ENCODE results near the gene GOSR1.
"Not testable (repeated sequence)": the region's sequence is repeated elsewhere in the genome, so short reads cannot be mapped to it uniquely, and the experiment has no call there.

The GOSR1 gene

DNA sequence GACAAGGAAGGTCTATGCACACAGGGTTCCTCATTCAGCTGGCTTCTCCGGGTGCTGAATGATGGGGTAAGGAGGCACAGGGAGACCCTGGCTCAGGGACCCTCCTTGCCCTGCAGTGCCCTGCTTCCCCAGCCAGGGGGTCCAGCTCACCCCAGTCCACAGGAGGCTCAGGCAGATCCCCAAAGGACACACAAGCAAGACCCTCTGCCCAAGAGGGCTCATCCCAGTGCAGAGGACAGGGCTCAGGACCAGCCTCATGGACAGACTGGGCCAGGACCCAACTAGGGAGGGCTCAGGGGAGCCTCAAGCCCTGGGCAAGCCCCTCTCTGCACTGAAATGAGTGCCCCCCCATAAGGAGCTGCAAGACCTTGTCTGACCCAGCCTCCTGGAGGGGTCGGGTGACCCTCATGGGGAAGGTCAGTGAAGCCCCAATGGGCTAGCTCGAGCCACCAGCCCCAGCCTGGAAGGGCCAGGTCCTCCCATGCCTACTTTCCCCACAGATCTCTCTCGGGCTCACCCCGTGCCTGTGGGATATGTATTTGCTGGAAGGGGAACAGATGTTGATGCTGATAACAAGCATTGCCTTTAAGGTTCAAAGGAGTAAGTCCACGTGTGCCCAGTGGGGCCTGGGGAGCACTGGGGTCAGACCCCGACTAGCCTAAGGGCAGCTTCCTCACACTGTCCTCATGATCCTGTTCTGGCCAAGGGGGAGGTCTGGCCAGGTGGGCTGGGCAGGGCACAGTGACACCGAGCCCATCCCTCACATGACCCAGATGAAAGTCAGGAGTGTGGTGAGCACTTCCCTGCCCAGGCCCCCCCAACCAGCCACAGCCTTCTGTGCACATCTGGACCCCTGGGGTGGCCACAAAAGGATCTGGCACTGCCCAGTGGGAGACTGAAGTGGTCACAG lies 83.2 kb downstream of the GOSR1 start:
- in situ Hi-C loops (cut with HindIII; ENCODE audit: low sequenced_read_pairs): not testable (repeated sequence)

GRCh38 chr17:30561766-30562165 lies 84.6 kb downstream of the GOSR1 start:
- in situ Hi-C loops (cut with HindIII; ENCODE audit: low sequenced_read_pairs): not testable (repeated sequence)

DNA sequence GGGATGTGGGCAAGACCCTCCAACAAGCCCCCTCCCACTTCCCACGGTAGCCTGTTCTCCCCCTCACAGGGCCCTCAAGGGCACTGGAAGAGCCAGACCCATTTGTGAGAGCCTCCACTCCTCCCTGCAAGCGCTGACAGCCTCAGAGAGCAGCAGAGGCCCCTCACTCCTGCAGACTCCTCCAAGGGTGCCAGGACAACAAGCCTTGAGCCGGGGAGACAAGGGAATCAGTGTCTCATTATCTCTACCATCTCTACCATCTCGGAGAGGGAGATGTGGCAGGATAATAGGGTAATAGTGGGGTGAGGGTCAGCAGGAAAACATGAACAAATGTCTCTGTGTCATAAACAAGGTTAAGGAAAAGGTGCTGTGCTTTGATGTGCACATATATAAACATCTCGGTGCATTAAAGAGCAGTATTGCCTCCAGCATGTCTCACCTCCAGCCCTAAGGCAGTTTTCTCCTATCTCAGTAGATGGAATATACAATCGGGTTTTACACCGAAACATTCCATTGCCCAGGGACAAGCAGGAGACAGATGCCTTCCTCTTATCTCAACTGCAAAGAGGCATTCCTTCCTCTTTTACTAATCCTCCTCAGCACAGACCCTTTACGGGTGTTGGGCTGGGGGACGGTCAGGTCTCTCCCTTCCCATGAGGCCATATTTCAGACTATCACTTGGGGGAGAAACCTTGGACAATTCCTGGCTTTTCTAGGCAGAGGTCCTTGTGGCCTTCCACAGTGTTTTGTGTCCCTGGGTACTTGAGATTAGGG lies 86.1 kb downstream of the GOSR1 start:
- in situ Hi-C loops (cut with HindIII; ENCODE audit: low sequenced_read_pairs): not testable (repeated sequence)

DNA sequence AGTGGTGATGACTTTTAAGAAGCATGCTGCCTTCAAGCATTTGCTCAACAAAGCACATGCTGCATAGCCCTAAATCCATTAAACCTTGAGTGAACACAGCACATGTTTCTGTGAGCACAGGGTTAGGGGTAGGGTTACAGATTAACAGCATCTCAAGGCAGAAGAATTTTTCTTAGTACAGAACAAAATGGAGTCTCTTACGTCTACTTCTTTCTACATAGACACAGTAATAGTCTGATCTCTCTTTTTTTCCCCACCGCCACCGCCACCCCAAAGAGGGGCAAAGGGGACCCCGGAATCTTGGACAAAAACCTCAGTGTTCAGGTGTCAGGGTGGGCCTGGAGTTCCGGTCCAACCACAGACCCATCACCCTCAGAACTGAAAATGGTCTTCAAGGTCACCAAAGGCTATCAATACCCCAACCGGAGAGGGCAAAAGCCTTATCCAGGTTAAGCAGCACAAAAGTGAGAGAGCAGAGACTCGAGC lies 86.7 kb downstream of the GOSR1 start:
- in situ Hi-C loops (cut with HindIII; ENCODE audit: low sequenced_read_pairs): not testable (repeated sequence)

GRCh38 chr17:30564422-30565072 lies 87.3 kb downstream of the GOSR1 start:
- in situ Hi-C loops (cut with HindIII; ENCODE audit: low sequenced_read_pairs): not testable (repeated sequence)

GRCh38 chr17:30565073-30565935 lies 88.1 kb downstream of the GOSR1 start:
- in situ Hi-C loops (cut with HindIII; ENCODE audit: low sequenced_read_pairs): no loop called here

DNA sequence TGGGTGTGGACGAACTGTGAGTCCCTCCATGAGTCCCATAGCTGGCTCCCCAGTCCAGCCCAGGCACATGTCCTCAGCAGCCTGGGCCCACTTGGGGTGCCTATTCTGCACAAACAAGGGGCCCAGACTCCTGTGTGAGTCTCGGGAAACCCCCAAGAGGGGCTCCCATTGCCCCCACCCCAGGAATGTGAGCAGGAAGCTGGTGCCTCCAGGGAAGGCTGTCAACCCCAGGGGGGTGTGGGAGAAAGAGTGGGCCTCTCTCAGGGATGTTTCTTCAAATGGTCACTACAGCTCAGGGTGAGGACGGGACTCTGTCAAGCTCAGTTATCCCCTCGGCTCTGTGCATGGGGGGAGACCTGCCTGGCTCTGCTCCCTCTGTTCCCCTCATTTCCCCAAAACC lies 88.9 kb downstream of the GOSR1 start:
- in situ Hi-C loops (cut with HindIII; ENCODE audit: low sequenced_read_pairs): not testable (repeated sequence)

DNA sequence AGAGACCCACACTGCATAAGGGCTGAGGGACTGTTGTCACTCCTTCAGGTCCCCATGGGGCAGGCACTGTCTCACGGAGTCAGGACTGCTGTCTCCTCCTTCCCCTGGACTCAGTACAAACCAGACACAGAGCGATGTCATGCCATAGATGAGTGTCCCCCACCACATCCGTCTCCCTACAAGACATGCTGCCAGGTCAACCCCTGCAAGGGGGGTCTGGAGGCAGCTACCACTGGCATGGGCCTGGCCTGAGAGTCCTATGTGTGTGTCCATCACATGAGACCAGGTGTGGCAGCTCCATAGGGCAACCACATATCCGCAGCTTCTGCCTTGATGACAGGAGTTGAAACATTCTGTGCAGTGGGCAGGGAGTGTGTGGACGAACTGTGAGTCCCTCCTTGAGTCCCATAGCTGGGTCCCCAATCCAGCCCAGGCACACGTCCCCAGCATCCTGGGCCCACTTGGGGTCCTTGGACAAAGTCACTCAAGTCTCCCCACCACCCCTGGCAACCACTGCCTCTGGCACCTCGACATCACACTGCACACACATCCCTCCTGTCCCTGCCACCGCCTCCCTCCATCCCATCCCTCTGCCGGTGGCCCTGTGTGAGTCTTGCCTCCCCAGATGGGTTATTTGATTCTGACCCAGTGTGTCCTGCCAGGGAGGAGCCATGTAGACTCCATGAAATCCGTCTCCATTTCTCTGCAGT lies 89.5 kb downstream of the GOSR1 start:
- in situ Hi-C loops (cut with HindIII; ENCODE audit: low sequenced_read_pairs): not testable (repeated sequence)

DNA sequence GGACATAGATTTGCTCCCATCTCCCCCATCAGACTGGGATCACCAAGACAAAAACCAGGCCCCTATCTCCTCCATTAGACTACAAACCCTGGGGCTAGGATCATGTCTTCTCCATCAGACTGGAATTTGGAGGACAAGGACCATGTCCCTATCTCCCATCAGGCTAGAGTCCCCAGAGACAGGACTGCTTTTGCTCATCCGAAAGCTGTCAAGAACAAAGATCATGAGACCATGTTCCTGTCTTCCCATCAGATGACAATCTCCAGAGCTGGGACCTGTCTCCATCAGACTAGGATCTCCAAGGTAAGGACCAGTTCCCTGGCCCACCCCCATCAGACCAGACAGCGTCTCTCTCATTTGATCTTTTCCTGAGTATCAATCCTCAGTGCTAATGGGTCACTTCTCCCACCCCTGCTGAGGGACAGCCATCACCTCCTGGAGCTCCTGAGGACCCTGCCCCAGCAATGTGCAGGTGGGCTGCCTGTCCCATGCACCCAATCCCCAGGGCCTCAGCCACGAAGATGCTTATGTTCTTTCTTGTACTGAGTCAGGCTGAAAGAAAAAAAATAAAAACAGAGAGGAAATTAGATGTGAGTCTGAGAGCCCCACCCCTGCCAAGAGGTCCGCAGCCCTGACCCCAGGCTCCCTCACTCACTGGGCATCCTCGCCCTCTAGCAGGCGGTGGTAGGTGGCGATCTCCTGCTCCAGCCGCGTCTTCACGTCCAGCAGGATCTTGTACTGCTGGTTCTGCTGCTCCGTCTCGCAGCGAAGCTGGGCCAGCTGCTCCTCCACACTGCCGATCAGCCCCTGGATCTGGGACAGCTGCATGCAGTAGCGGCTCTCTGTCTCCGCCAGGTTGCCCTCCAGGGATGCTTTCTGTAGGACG lies 90.3 kb downstream of the GOSR1 start:
- in situ Hi-C loops (cut with HindIII; ENCODE audit: low sequenced_read_pairs): no loop called here

GRCh38 chr17:30568117-30568430 lies 90.9 kb downstream of the GOSR1 start:
- in situ Hi-C loops (cut with HindIII; ENCODE audit: low sequenced_read_pairs): no loop called here

DNA sequence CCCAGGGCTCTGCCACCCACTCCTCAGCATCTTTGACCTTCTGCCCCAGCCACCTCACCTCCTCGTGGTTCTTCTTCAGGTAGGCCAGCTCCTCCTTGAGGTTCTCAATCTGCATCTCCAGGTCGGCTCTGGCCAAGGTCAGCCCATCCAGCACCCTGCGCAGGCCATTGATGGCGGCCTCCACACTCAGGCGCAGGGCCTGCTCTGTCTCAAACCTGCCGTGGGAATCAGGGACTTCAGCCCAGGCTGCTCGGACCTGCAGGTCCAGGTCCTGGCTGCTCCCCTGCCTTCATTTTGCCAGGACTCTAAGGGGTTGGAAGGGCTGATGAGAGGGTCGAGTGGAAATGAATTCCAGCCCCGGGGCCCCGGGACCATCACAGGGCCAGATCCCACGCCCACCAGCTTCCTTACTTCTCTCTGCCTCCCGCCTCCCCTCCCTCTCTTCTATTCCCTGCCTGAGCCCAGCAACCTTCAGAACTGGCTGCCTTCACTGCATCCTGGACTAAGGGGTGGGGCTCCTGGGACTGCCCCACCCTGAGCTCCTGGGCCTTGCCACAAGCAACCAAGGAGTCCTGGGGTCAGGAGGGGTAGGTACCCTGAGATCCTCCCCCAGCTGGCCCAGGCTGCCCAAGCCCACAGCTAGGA lies 92.4 kb downstream of the GOSR1 start:
- in situ Hi-C loops (cut with HindIII; ENCODE audit: low sequenced_read_pairs): not testable (repeated sequence)

- in situ Hi-C loops (cut with HindIII; ENCODE audit: low sequenced_read_pairs): no loop called here
Observed at GRCh38 chr17:30570191-30570590, 93.0 kb downstream of the GOSR1 start.

DNA sequence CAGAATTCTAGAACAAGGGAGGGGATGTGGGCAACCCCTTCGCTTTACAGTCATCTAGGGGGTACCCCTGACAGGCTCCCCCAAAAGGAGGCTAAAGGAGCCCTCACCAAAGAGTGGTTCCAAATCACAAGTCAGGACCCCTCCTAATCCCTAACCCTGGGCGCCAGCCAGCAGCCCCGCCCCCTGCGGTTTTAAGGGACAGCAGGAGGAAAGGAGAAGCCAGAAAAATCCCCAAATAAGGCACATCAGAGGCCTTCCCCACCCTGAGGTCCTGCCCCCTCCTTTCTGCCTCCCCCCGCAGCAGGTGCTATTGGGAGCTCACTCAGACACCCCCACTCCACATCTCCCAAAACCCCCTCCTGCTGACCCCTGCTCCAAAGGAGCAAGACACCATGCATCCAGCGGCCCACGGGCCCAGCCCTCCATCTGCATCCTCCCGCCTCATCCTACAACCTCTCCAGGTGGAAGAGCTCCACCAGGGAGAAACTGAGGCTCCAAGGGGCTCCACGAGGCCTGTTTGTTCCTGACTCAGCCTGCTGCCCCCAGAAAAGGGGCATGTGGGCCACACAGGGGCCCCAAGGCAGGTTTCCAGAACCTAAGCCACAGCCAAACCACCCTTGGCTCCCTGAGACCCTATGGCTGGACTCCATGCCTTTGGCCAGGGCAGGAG lies 93.5 kb downstream of the GOSR1 start:
- in situ Hi-C loops (cut with HindIII; ENCODE audit: low sequenced_read_pairs): no loop called here

DNA sequence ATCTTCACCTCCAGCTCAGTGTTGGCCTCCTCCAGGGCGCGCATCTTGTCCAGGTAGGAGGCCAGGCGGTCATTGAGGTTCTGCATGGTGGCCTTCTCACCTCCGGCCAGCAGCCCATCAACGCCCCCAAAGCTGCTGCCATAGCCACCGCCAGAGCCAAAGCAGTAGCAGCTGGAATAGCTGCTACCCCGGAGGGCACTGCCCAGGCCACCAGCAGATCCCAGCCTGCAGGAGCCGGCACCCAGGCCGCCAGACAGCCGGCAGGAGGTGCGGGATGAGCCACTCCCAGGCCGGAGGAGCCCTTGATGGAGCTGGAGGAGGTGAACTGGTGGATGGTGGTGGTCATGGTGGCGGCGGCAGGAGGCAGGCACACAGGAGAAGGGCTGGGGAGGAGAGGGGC lies 94.2 kb downstream of the GOSR1 start:
- in situ Hi-C loops (cut with HindIII; ENCODE audit: low sequenced_read_pairs): not testable (repeated sequence)

DNA sequence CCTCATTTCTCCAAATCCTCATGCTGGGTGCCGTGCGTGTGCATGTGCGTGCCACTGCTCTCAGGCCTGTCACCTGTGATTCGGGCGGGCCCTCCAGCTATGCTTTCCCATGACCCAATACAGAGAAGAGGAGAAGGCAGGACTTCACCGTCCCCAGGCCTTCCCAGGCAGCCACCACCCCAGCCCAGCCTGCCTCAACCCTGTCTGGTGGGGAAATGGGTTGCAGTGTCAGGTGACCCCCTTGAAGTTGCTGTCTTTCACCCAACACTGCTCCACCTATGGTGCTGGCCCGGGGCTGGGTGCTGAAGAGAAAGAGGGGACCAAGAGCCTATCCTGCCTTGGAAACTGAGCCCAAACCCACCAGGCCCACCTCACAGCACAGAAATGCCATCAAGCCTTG lies 94.7 kb downstream of the GOSR1 start:
- in situ Hi-C loops (cut with HindIII; ENCODE audit: low sequenced_read_pairs): no loop called here

GRCh38 chr17:30572651-30573554 lies 95.7 kb downstream of the GOSR1 start:
- in situ Hi-C loops (cut with HindIII; ENCODE audit: low sequenced_read_pairs): not testable (repeated sequence)
